Trophoblast cell (in vitro differentiated cells and primary cell): Measurements from ENCODE around the gene PMCH.

Source experiments
- DNase-seq, 2 donors: peaks; one replicate each; pipeline ENCODE4 v3.0.0-alpha.2; 2016
- H2AFZ ChIP-seq: 2 replicates; pipeline ENCODE4 v1.6.1; 2013; ENCODE audit warnings: low read length, moderate library complexity, mild to moderate bottlenecking; ENCODE audit not compliant: insufficient read depth, poor library complexity
- H2AK5ac ChIP-seq: 2 replicates; pipeline ENCODE4 v1.6.1; 2013; ENCODE audit warnings: mild to moderate bottlenecking, low read length
- H2BK120ac ChIP-seq: 2 replicates; pipeline ENCODE4 v1.6.1; 2013; ENCODE audit warnings: low read length, mild to moderate bottlenecking, moderate library complexity; ENCODE audit not compliant: insufficient read depth, poor library complexity
- H2BK12ac ChIP-seq: 2 replicates; pipeline ENCODE4 v1.6.1; 2013; ENCODE audit warnings: mild to moderate bottlenecking, low read length, moderate library complexity
- H2BK5ac ChIP-seq: 2 replicates; pipeline ENCODE4 v1.6.1; 2013; ENCODE audit warnings: low read length, low read depth, moderate library complexity, mild to moderate bottlenecking; ENCODE audit not compliant: poor library complexity
- H3K14ac ChIP-seq: 2 replicates; pipeline ENCODE4 v1.6.1; 2013; ENCODE audit warnings: mild to moderate bottlenecking, low read length
- H3K18ac ChIP-seq: 2 replicates; pipeline ENCODE4 v1.6.1; 2013; ENCODE audit warnings: mild to moderate bottlenecking, low read length
- H3K23ac ChIP-seq: 2 replicates; pipeline ENCODE4 v1.6.1; 2013; ENCODE audit warnings: low read length
- H3K27ac ChIP-seq: 2 replicates; pipeline ENCODE4 v1.5.1; 2013; ENCODE audit warnings: low read depth, mild to moderate bottlenecking, inconsistent platforms, low read length, moderate library complexity
- H3K27me3 ChIP-seq: 2 replicates; pipeline ENCODE4 v1.6.1; 2013; ENCODE audit warnings: inconsistent platforms, mild to moderate bottlenecking, low read length, moderate library complexity; ENCODE audit not compliant: insufficient read depth
- H3K36me3 ChIP-seq, 2 experiments: 1 replicate in 1 of 2; 2 replicates in 1 of 2; pipeline ENCODE4 v1.6.1; 2013; ENCODE audit warnings: low read length in 2 of 2, mild to moderate bottlenecking in 2 of 2, moderate library complexity in 1 of 2; ENCODE audit not compliant: insufficient read depth in 2 of 2, control insufficient read depth in 1 of 2
- H3K4ac ChIP-seq: 2 replicates; pipeline ENCODE4 v1.6.1; 2013; ENCODE audit warnings: low read depth, mild to moderate bottlenecking, low read length, moderate library complexity
- H3K4me1 ChIP-seq, 2 experiments: 1 replicate in 1 of 2; 2 replicates in 1 of 2; pipeline ENCODE4 v1.6.1; 2013; ENCODE audit warnings: low read length in 2 of 2, mild to moderate bottlenecking in 2 of 2, moderate library complexity in 1 of 2; ENCODE audit not compliant: insufficient read depth in 2 of 2, control insufficient read depth in 1 of 2
- H3K4me2 ChIP-seq: 2 replicates; pipeline ENCODE4 v1.6.1; 2013; ENCODE audit warnings: inconsistent platforms, mild to moderate bottlenecking, low read length, moderate library complexity
- H3K4me3 ChIP-seq: 2 replicates; pipeline ENCODE4 v1.5.1; 2013; ENCODE audit warnings: mild to moderate bottlenecking, low read depth, low read length, inconsistent platforms
- H3K79me1 ChIP-seq: one replicate; pipeline ENCODE4 v1.6.1; 2013; ENCODE audit warnings: low read length
- H3K79me2 ChIP-seq: 2 replicates; pipeline ENCODE4 v1.6.1; 2013; ENCODE audit warnings: low read length, mild to moderate bottlenecking; ENCODE audit not compliant: control insufficient read depth, insufficient read depth, poor library complexity
- H3K9ac ChIP-seq: 2 replicates; pipeline ENCODE4 v1.6.1; 2013; ENCODE audit warnings: mild to moderate bottlenecking, low read length
- H3K9me3 ChIP-seq: 2 replicates; pipeline ENCODE4 v1.6.1; 2013; ENCODE audit warnings: low read depth, mild to moderate bottlenecking, control low read depth, inconsistent platforms, low read length; ENCODE audit not compliant: insufficient read depth
- H4K12ac ChIP-seq: 2 replicates; pipeline ENCODE4 v1.6.1; 2013; ENCODE audit warnings: low read depth, mild to moderate bottlenecking, low read length, moderate library complexity
- H4K8ac ChIP-seq: 2 replicates; pipeline ENCODE4 v1.6.1; 2013; ENCODE audit warnings: low read depth, mild to moderate bottlenecking, low read length, moderate library complexity
- H4K91ac ChIP-seq: one replicate; pipeline ENCODE4 v1.6.1; 2013; ENCODE audit warnings: low read depth, mild to moderate bottlenecking, low read length, moderate library complexity
- WGBS: extraction: QIAGEN DNeasy Blood & Tissue Kit; methylation state at CpG from one replicate; pipeline ENCODE4 v1.1.7; 2013; ENCODE audit warnings: missing lambda C conversion rate; ENCODE audit not compliant: insufficient read length, insufficient coverage; ENCODE audit errors: extremely low coverage; 5-methylcytosine and 5-hydroxymethylcytosine counted together

Gene PMCH

GRCh38 chr12:102204025-102204424 lies 6.4 kb upstream of the PMCH start:
- Histone ChIP-seq H4K12ac (no peak overlapping the region), H2BK120ac (no peak overlapping the region), H3K18ac (no peak overlapping the region), H3K9ac (no peak overlapping the region), H3K23ac (no peak overlapping the region), H4K91ac (no peak overlapping the region), H3K27me3 (no peaks in the 10 kb centered on the region), H3K79me1 (no peaks in the 10 kb centered on the region), H3K14ac (no peak overlapping the region), H3K27ac (no peak overlapping the region), H2BK12ac (no peak overlapping the region), H3K9me3 (peaks cover 3% of the 10 kb centered on the region), H3K79me2 (no peaks in the 10 kb centered on the region), H3K4me2 (no peak overlapping the region), H3K4ac (no peak overlapping the region), H3K4me3 (no peak overlapping the region), H4K8ac (no peak overlapping the region), H2AK5ac (no peak overlapping the region), H2AFZ (no peak overlapping the region), H3K4me1 (no peaks in the 10 kb centered on the region), H3K36me3 (peaks cover 3 to 5% of the 10 kb centered on the region in 2 experiments), H2BK5ac (no peak overlapping the region)
- DNase-seq, result no peak
- WGBS, result no CpG with 5 or more reads among the region's 2 CpGs

DNA sequence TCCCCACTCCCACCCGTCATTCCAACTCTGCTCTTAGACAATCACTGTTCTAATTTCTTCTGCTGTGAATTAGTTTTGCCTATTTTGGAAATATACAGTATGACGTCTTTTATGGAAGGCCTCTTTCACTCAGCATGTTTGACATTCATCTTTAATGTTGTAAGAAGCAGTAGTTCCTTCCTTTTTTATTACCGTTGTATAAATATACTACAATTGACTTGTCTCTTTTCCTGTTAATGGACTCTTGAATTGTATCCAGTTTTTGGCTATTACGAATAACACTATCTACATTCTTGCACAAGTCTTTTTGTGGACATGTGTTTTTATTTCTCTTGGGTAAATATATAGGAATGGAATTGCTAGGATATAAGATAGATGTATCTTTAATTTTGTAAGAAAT lies 4.9 kb upstream of the PMCH start:
- peaks cover 3% of the 10 kb centered on the region for H3K9me3 ChIP-seq
- no peak overlapping the region for H3K14ac ChIP-seq
- H3K23ac ChIP-seq, result no peak overlapping the region
- H2AK5ac ChIP-seq, result no peak overlapping the region
- H2AFZ ChIP-seq, result no peak overlapping the region
- H3K4ac ChIP-seq, result no peak overlapping the region
- no peaks in the 10 kb centered on the region for H3K79me1 ChIP-seq
- H2BK5ac ChIP-seq, result no peak overlapping the region
- peaks cover 3 to 5% of the 10 kb centered on the region in 2 experiments for H3K36me3 ChIP-seq
- H2BK120ac ChIP-seq, result no peak overlapping the region
- H3K27ac ChIP-seq, result no peak overlapping the region
- H3K4me3 ChIP-seq, result no peak overlapping the region
- no CpG with 5 or more reads among the region's 4 CpGs for WGBS
- no peak overlapping the region for H2BK12ac ChIP-seq
- no peaks in the 10 kb centered on the region for H3K79me2 ChIP-seq
- H3K4me2 ChIP-seq, result no peak overlapping the region
- no peak for DNase-seq
- H3K18ac ChIP-seq, result no peak overlapping the region
- H3K27me3 ChIP-seq, result no peaks in the 10 kb centered on the region
- H4K12ac ChIP-seq, result no peak overlapping the region
- no peak overlapping the region for H4K8ac ChIP-seq
- no peak overlapping the region for H4K91ac ChIP-seq
- H3K9ac ChIP-seq, result no peak overlapping the region
- H3K4me1 ChIP-seq, result no peaks in the 10 kb centered on the region

- no peak overlapping the region for H2BK120ac ChIP-seq
- no CpG with 5 or more reads among the region's 3 CpGs for WGBS
- H3K4me3 ChIP-seq, result no peak overlapping the region
- no peak overlapping the region for H2AK5ac ChIP-seq
- no peak overlapping the region for H3K23ac ChIP-seq
- peaks cover 3% of the 10 kb centered on the region for H3K9me3 ChIP-seq
- H3K9ac ChIP-seq, result no peak overlapping the region
- H3K4me2 ChIP-seq, result no peak overlapping the region
- DNase-seq, result no peak
- no peak overlapping the region for H4K8ac ChIP-seq
- no peak overlapping the region for H2AFZ ChIP-seq
- no peaks in the 10 kb centered on the region for H3K79me2 ChIP-seq
- H3K79me1 ChIP-seq, result no peaks in the 10 kb centered on the region
- no peak overlapping the region for H2BK5ac ChIP-seq
- no peak overlapping the region for H3K18ac ChIP-seq
- no peak overlapping the region for H3K14ac ChIP-seq
- no peak overlapping the region for H4K12ac ChIP-seq
- no peak overlapping the region for H3K4ac ChIP-seq
- H2BK12ac ChIP-seq, result no peak overlapping the region
- peaks cover 2 to 3% of the 10 kb centered on the region in 2 experiments for H3K36me3 ChIP-seq
- H4K91ac ChIP-seq, result no peak overlapping the region
- H3K27me3 ChIP-seq, result no peaks in the 10 kb centered on the region
- no peak overlapping the region for H3K27ac ChIP-seq
- H3K4me1 ChIP-seq, result no peaks in the 10 kb centered on the region
These were observed 3.9 kb upstream of the PMCH start for GRCh38 chr12:102201436-102202061.

GRCh38 chr12:102195826-102196225 lies 1.8 kb downstream of the PMCH start:
- WGBS, result no CpG with 5 or more reads among the region's 4 CpGs
- no peak overlapping the region for H4K91ac ChIP-seq
- no peak overlapping the region for H3K4me3 ChIP-seq

More at GRCh38 chr12:102195826-102196225, 1.8 kb downstream of the PMCH start:
- H3K18ac ChIP-seq, result no peak overlapping the region
- no peak overlapping the region for H3K9ac ChIP-seq
- no peaks in the 10 kb centered on the region for H3K27me3 ChIP-seq
- no peak overlapping the region for H3K14ac ChIP-seq
- no peaks in the 10 kb centered on the region for H3K79me1 ChIP-seq
- no peak overlapping the region for H3K4me2 ChIP-seq
- H3K4ac ChIP-seq, result no peak overlapping the region
- no peak overlapping the region for H3K27ac ChIP-seq
- no peak for DNase-seq
- no peak overlapping the region for H2BK120ac ChIP-seq
- no peaks in the 10 kb centered on the region for H3K4me1 ChIP-seq
- H3K9me3 ChIP-seq, result no peaks in the 10 kb centered on the region
- H3K23ac ChIP-seq, result no peak overlapping the region
- no peak overlapping the region for H4K8ac ChIP-seq
- no peaks in the 10 kb centered on the region for H3K79me2 ChIP-seq
- H2BK5ac ChIP-seq, result no peak overlapping the region
- H2AFZ ChIP-seq, result no peak overlapping the region
- no peak overlapping the region for H2AK5ac ChIP-seq
- H3K36me3 ChIP-seq, result no peaks in the 10 kb centered on the region
- no peak overlapping the region for H4K12ac ChIP-seq
- H2BK12ac ChIP-seq, result no peak overlapping the region
